ENCODE data around the gene SYTL2. TPM values are rescaled to one million over a fixed set of nuclear protein-coding genes. Genes with fewer than 3 reads are reported as not detected.

Gene SYTL2
- total RNA-seq, 1 experiment from 2014 or later = 0.77 TPM

DNA sequence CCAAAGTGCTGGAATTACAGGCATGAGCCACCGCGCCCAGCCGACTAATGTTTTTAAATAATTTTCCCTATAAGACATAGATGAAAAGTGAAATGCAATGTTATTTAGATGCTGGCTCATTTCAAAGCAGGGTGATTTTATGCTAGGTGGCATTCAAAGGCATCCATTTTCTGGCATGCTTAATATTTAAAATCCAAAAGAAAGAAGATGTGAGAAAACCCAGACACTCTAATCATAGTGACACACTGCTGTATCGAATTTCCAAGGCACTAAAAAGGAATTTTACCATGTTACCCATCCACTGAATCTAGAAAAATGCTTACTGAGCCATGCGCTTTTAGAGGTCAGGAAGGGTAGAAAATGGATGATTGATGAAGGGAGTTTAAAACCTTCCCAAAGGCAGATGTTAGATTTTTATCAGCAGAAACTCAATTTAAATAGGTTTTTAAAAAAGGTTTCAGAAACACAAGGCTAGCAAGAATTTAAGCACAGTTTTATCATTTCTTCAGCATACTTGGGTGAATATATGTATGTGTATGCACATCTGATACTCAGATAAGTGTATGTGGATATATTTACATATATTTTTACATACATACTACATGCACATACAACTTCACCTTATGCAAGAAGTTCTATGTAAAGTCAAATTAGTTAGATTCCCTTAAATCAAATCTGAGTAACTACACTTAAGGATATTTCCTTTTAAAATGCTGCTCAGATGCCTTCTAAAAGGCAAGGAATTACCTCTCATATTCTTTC lies 100.8 kb downstream of the SYTL2 start:
- TF ChIP-seq EZH2 (IDR thresholded peaks at IDR 0.05; ENCODE audit: borderline replicate concordance, low read depth, low read length, poor library complexity, severe bottlenecking) = no peak
- TF ChIP-seq, protein P1, sequence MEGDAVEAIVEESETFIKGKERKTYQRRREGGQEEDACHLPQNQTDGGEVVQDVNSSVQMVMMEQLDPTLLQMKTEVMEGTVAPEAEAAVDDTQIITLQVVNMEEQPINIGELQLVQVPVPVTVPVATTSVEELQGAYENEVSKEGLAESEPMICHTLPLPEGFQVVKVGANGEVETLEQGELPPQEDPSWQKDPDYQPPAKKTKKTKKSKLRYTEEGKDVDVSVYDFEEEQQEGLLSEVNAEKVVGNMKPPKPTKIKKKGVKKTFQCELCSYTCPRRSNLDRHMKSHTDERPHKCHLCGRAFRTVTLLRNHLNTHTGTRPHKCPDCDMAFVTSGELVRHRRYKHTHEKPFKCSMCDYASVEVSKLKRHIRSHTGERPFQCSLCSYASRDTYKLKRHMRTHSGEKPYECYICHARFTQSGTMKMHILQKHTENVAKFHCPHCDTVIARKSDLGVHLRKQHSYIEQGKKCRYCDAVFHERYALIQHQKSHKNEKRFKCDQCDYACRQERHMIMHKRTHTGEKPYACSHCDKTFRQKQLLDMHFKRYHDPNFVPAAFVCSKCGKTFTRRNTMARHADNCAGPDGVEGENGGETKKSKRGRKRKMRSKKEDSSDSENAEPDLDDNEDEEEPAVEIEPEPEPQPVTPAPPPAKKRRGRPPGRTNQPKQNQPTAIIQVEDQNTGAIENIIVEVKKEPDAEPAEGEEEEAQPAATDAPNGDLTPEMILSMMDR (conservative IDR thresholded peaks at IDR 0.05; ENCODE audit: low read depth, low read length) = no peak
- no peaks in the 10 kb centered on the region for H3K4me1 ChIP-seq (ENCODE audit: insufficient read depth, low read length, poor library complexity, severe bottlenecking)
- H3K4me3 ChIP-seq (ENCODE audit: low read depth, low read length, poor library complexity, severe bottlenecking) = no peak overlapping the region
- H3K36me3 ChIP-seq (ENCODE audit: insufficient read depth, low read length, poor library complexity, severe bottlenecking) = no peaks in the 10 kb centered on the region
- H3K27ac ChIP-seq (ENCODE audit: low read depth, low read length, poor library complexity, severe bottlenecking) = no peak overlapping the region
- POLR2A ChIA-PET (ENCODE audit: low non-redundant PET) = no interaction called here
- DNase-seq (ENCODE audit: low spot score) = no peak
- BruUV-seq (replicated peaks) = no TSS peak
- peaks cover 14% of the 10 kb centered on the region for H3K27me3 ChIP-seq (replicated peaks; ENCODE audit: insufficient read depth, low read depth, low read length, poor library complexity)
- H3K9me3 ChIP-seq (ENCODE audit: low read depth, low read length, poor library complexity, severe bottlenecking) = no peaks in the 10 kb centered on the region
- CTCF ChIA-PET = no interaction called here
- intact Hi-C loops (cut with micrococcal nuclease; ENCODE audit: unreplicated experiment) = no loop called here

GRCh38 chr11:85705800-85706199 lies 105.1 kb downstream of the SYTL2 start:
- no peak overlapping the region for H3K4me3 ChIP-seq (ENCODE audit: low read depth, low read length, poor library complexity, severe bottlenecking)
- intact Hi-C loops (cut with micrococcal nuclease; ENCODE audit: unreplicated experiment) = no loop called here
- no peak overlapping the region for H3K27ac ChIP-seq (ENCODE audit: low read depth, low read length, poor library complexity, severe bottlenecking)
- TF ChIP-seq EZH2 (IDR thresholded peaks at IDR 0.05; ENCODE audit: borderline replicate concordance, low read depth, low read length, poor library complexity, severe bottlenecking) = no peak
- TF ChIP-seq, protein P1 (conservative IDR thresholded peaks at IDR 0.05; ENCODE audit: low read depth, low read length) = no peak
- peaks cover 53% of the 10 kb centered on the region for H3K27me3 ChIP-seq (replicated peaks; ENCODE audit: insufficient read depth, low read depth, low read length, poor library complexity)
- H3K9me3 ChIP-seq (ENCODE audit: low read depth, low read length, poor library complexity, severe bottlenecking) = no peaks in the 10 kb centered on the region
- no peak for DNase-seq (ENCODE audit: low spot score)
- H3K36me3 ChIP-seq (ENCODE audit: insufficient read depth, low read length, poor library complexity, severe bottlenecking) = no peaks in the 10 kb centered on the region
- H3K4me1 ChIP-seq (ENCODE audit: insufficient read depth, low read length, poor library complexity, severe bottlenecking) = no peaks in the 10 kb centered on the region
- CTCF ChIA-PET = no interaction called here
- BruUV-seq (replicated peaks) = no TSS peak
- POLR2A ChIA-PET (ENCODE audit: low non-redundant PET) = no interaction called here

GRCh38 chr11:85704967-85705366 lies 106.0 kb downstream of the SYTL2 start:
- H3K36me3 ChIP-seq (ENCODE audit: insufficient read depth, low read length, poor library complexity, severe bottlenecking) = no peaks in the 10 kb centered on the region
- BruUV-seq (replicated peaks) = no TSS peak
- TF ChIP-seq, protein P1 (conservative IDR thresholded peaks at IDR 0.05; ENCODE audit: low read depth, low read length) = no peak
- no peak for TF ChIP-seq EZH2 (IDR thresholded peaks at IDR 0.05; ENCODE audit: borderline replicate concordance, low read depth, low read length, poor library complexity, severe bottlenecking)
- POLR2A ChIA-PET (ENCODE audit: low non-redundant PET) = no interaction called here
- no peak overlapping the region for H3K27ac ChIP-seq (ENCODE audit: low read depth, low read length, poor library complexity, severe bottlenecking)
- no peak overlapping the region for H3K4me3 ChIP-seq (ENCODE audit: low read depth, low read length, poor library complexity, severe bottlenecking)
- no peaks in the 10 kb centered on the region for H3K9me3 ChIP-seq (ENCODE audit: low read depth, low read length, poor library complexity, severe bottlenecking)
- no peaks in the 10 kb centered on the region for H3K4me1 ChIP-seq (ENCODE audit: insufficient read depth, low read length, poor library complexity, severe bottlenecking)
- CTCF ChIA-PET = no interaction called here
- peaks cover 53% of the 10 kb centered on the region for H3K27me3 ChIP-seq (replicated peaks; ENCODE audit: insufficient read depth, low read depth, low read length, poor library complexity)
- no peak for DNase-seq (ENCODE audit: low spot score)
- intact Hi-C loops (cut with micrococcal nuclease; ENCODE audit: unreplicated experiment) = no loop called here
